ENCODE data around the gene SNX9. TPM values are rescaled to one million over a fixed set of nuclear protein-coding genes. Genes with fewer than 3 reads are reported as not detected.

The SNX9 gene
- total RNA-seq, 1 experiment from 2014 or later, result 24.8 TPM

GRCh38 chr6:157929076-157929475 lies 106.0 kb downstream of the SNX9 start:
- DNase-seq (ENCODE audit: low spot score), result no peak
- Histone ChIP-seq H3K4me1 (ENCODE audit: insufficient read depth, low read length, poor library complexity, severe bottlenecking) (no peaks in the 10 kb centered on the region), H3K27ac (ENCODE audit: low read depth, low read length, poor library complexity, severe bottlenecking) (no peak overlapping the region), H3K36me3 (ENCODE audit: insufficient read depth, low read length, poor library complexity, severe bottlenecking) (peaks cover 26% of the 10 kb centered on the region), H3K9me3 (ENCODE audit: low read depth, low read length, poor library complexity, severe bottlenecking) (no peaks in the 10 kb centered on the region), H3K4me3 (ENCODE audit: low read depth, low read length, poor library complexity, severe bottlenecking) (no peak overlapping the region), H3K27me3 (replicated peaks; ENCODE audit: insufficient read depth, low read depth, low read length, poor library complexity) (no peaks in the 10 kb centered on the region)
- ChIA-PET POLR2A (ENCODE audit: low non-redundant PET) (no interaction called here), CTCF (no interaction called here)
- no TSS peak for BruUV-seq (replicated peaks)
- intact Hi-C loops (cut with micrococcal nuclease; ENCODE audit: unreplicated experiment), result no loop called here
- no peak for TF ChIP-seq CTCF (conservative IDR thresholded peaks at IDR 0.05; ENCODE audit: low read depth, low read length)
- no peak for TF ChIP-seq EZH2 (IDR thresholded peaks at IDR 0.05; ENCODE audit: borderline replicate concordance, low read depth, low read length, poor library complexity, severe bottlenecking)

- H3K36me3 ChIP-seq (ENCODE audit: insufficient read depth, low read length, poor library complexity, severe bottlenecking), result peaks cover 28% of the 10 kb centered on the region
- H3K4me1 ChIP-seq (ENCODE audit: insufficient read depth, low read length, poor library complexity, severe bottlenecking), result no peaks in the 10 kb centered on the region
- no peak overlapping the region for H3K27ac ChIP-seq (ENCODE audit: low read depth, low read length, poor library complexity, severe bottlenecking)
- no peaks in the 10 kb centered on the region for H3K27me3 ChIP-seq (replicated peaks; ENCODE audit: insufficient read depth, low read depth, low read length, poor library complexity)
- POLR2A ChIA-PET (ENCODE audit: low non-redundant PET), result no interaction called here
- no peaks in the 10 kb centered on the region for H3K9me3 ChIP-seq (ENCODE audit: low read depth, low read length, poor library complexity, severe bottlenecking)
- CTCF ChIA-PET, result no interaction called here
- no peak overlapping the region for H3K4me3 ChIP-seq (ENCODE audit: low read depth, low read length, poor library complexity, severe bottlenecking)
- no peak for DNase-seq (ENCODE audit: low spot score)
- TF ChIP-seq CTCF (conservative IDR thresholded peaks at IDR 0.05; ENCODE audit: low read depth, low read length) (no peak), EZH2 (IDR thresholded peaks at IDR 0.05; ENCODE audit: borderline replicate concordance, low read depth, low read length, poor library complexity, severe bottlenecking) (no peak)
- BruUV-seq (replicated peaks), result no TSS peak
- intact Hi-C loops (cut with micrococcal nuclease; ENCODE audit: unreplicated experiment), result no loop called here
These were observed 106.8 kb downstream of the SNX9 start for GRCh38 chr6:157929765-157930319.

GRCh38 chr6:157935786-157936185 lies 112.7 kb downstream of the SNX9 start:
- ChIA-PET CTCF (no interaction called here), POLR2A (ENCODE audit: low non-redundant PET) (no interaction called here)
- H3K36me3 ChIP-seq (ENCODE audit: insufficient read depth, low read length, poor library complexity, severe bottlenecking), result peaks cover 57% of the 10 kb centered on the region
- no peak overlapping the region for H3K27ac ChIP-seq (ENCODE audit: low read depth, low read length, poor library complexity, severe bottlenecking)
- BruUV-seq (replicated peaks), result no TSS peak
- no peak for DNase-seq (ENCODE audit: low spot score)
- no peaks in the 10 kb centered on the region for H3K9me3 ChIP-seq (ENCODE audit: low read depth, low read length, poor library complexity, severe bottlenecking)
- intact Hi-C loops (cut with micrococcal nuclease; ENCODE audit: unreplicated experiment), result no loop called here
- no peaks in the 10 kb centered on the region for H3K27me3 ChIP-seq (replicated peaks; ENCODE audit: insufficient read depth, low read depth, low read length, poor library complexity)
- no peak for TF ChIP-seq CTCF (conservative IDR thresholded peaks at IDR 0.05; ENCODE audit: low read depth, low read length)
- no peak for TF ChIP-seq EZH2 (IDR thresholded peaks at IDR 0.05; ENCODE audit: borderline replicate concordance, low read depth, low read length, poor library complexity, severe bottlenecking)
- H3K4me1 ChIP-seq (ENCODE audit: insufficient read depth, low read length, poor library complexity, severe bottlenecking), result no peaks in the 10 kb centered on the region
- H3K4me3 ChIP-seq (ENCODE audit: low read depth, low read length, poor library complexity, severe bottlenecking), result no peak overlapping the region
